ENCODE results near the gene LZTS3.
A peak's percentile ranks its signal among the peaks of the same experiment; 100 is the strongest.

Gene LZTS3

GRCh38 chr20:3115190-3116107, 57.9 kb downstream of the LZTS3 start:
- no peak overlapping the region for H3K4me3 ChIP-seq (ENCODE audit: low read length)
- DNase-seq (ENCODE audit: low read depth), result peak; percentile 59

More at GRCh38 chr20:3115190-3116107, 57.9 kb downstream of the LZTS3 start:
- TF ChIP-seq CTCF (conservative IDR thresholded peaks at IDR 0.05; ENCODE audit: low read length), result peak; percentile 77
